Heart left ventricle (tissue), 16 donors: ENCODE results near the gene HHIPL1. TPM values are rescaled to one million over a fixed set of nuclear protein-coding genes. Genes with fewer than 3 reads are reported as not detected.

ENCODE experiments used
- ATAC-seq, 4 donors: fragments of 200-7000 bp; cut with Tn5 transposase; one replicate each; pipeline ENCODE4 v1.9.1; 2020 to 2022; ENCODE audit warnings: moderate library complexity in 4 of 4, mild to moderate bottlenecking in 3 of 4, moderate number of reproducible peaks in 1 of 4
- DNase-seq, 5 donors: peaks; one replicate each; pipeline ENCODE4 v3.0.0-alpha.2; 2020
- H3K27ac ChIP-seq, 12 donors: fragments of 200-600 bp; sonication (generic) in 4 of 12; one replicate each; pipeline versions ENCODE4 v1.5.0 to v1.8.0; 2016 to 2022; ENCODE audit warnings: mild to moderate bottlenecking in 2 of 12
- H3K27me3 ChIP-seq, 9 donors: fragments of 200-600 bp; sonication (generic) in 2 of 9; one replicate each; pipeline versions ENCODE4 v1.5.1 to v1.8.0; 2016 to 2022; ENCODE audit warnings: mild to moderate bottlenecking in 3 of 9
- H3K36me3 ChIP-seq, 9 donors: fragments of 200-600 bp; sonication (generic) in 2 of 9; one replicate each; pipeline versions ENCODE4 v1.5.0 to v1.8.0; 2018 to 2022; ENCODE audit warnings: mild to moderate bottlenecking in 2 of 9
- H3K4me1 ChIP-seq, 12 donors: fragments of 200-600 bp; sonication (generic) in 4 of 12; one replicate each; pipeline versions ENCODE4 v1.5.0 to v1.8.0; 2016 to 2022; ENCODE audit warnings: mild to moderate bottlenecking in 3 of 12
- H3K4me3 ChIP-seq, 12 donors: fragments of 200-600 bp; sonication (generic) in 4 of 12; one replicate each; pipeline versions ENCODE4 v1.5.0 to v1.8.0; 2017 to 2022; ENCODE audit warnings: mild to moderate bottlenecking in 9 of 12, moderate library complexity in 4 of 12
- H3K9me3 ChIP-seq, 12 donors: fragments of 200-600 bp; sonication (generic) in 4 of 12; one replicate each; pipeline versions ENCODE4 v1.5.0 to v1.8.0; 2016 to 2022; ENCODE audit warnings: mild to moderate bottlenecking in 1 of 12
- CTCF ChIP-seq, 12 donors: fragments of 200-600 bp; sonication (generic) in 4 of 12; IDR thresholded peaks; one replicate each; pipeline versions ENCODE4 v1.5.0 to v1.8.0; 2018 to 2022; ENCODE audit warnings: antibody characterized with exemption in 12 of 12, mild to moderate bottlenecking in 5 of 12
- POLR2A ChIP-seq, 2 donors: fragments of 450-650 bp; IDR thresholded peaks; one replicate each; pipeline ENCODE4 v1.6.1; 2017; ENCODE audit warnings: antibody characterized with exemption in 2 of 2, mild to moderate bottlenecking in 2 of 2, moderate library complexity in 2 of 2
- WGBS, 4 donors: extraction: QIAGEN DNeasy Blood & Tissue Kit in 2 of 4; methylation state at CpG; one replicate each; pipeline versions ENCODE4 v1.1.5 to v1.1.7; 2013 to 2018; 5-methylcytosine and 5-hydroxymethylcytosine counted together
- intact Hi-C, 10 donors: fragments of 100-400 bp; cut with DNase I; formaldehyde crosslinking; loops; one replicate each; pipeline versions ENCODE4 v1.11.1 to v1.14.2; 2022
- polyA plus RNA-seq, 2 donors: library from polyadenylated mRNA; stranded (reverse); fragments of 200-250 nt; gene quantifications; one replicate each; pipeline ENCODE4 v1.2.3, GENCODE V29; 2013
- total RNA-seq, 9 donors: library from RNA; depleted of rRNA in 2 of 9; stranded (reverse); fragments of >200 nt in 2 of 9; fragmentation: NEBNext Ultra II Directional in 3 of 9; extraction: Animal tissue kit (Norgen Biotek cat#: 25700) in 3 of 9; gene quantifications; one replicate each; pipeline versions ENCODE4 v1.1.0 to v1.2.4, GENCODE V29; 2016 to 2023
- donor health status: ischemic (EF 13 %, LVEDD 7.1; RV severe dilation, severe dysfunction).
- donor health status: healthy with polysubstance abuse.
- donor health status: DM: no; HTN: yes; CAD: no.
- donor health status: DM: no; HTN: no; CAD: no.
- donor health status: ischemic (EF 25% LVEDD 6.9; RV normal size, moderate dysfunction).
- donor health status: ischemic (EF 25% LVEDD 5.7; RV mildly dilated, moderate dysfunction).
- donor health status: healthy.
- donor health status: DM: yes; HTN: yes; CAD: no.
- donor health status: ischemic (EF 35%, LVEDD 5.7; RV mildly dilated, moderate dysfunction).
- donor health status: nonischemic (EF 11% LVEDD 7.7; RV severe dilation, severe dysfunction).
- donor health status: DM: yes; HTN: yes; CAD: no.
- donor health status: PGD.
- donor health status: ischemic (EF 29% LVEDD 5.4; RV normal size, mild dysfunction).
- donor health status: nonischemic (EF 23%, LVEDD 6.1; RV moderate dilation, normal function).

HHIPL1 gene
- total and polyA plus RNA-seq, 11 donors: 0.34 to 3.1 (median 1.1) TPM

GRCh38 chr14:99699861-99700260 lies 54.9 kb downstream of the HHIPL1 start:
- Histone ChIP-seq H3K27me3 (no peaks in the 10 kb centered on the region), H3K36me3 (no peaks in the 10 kb centered on the region), H3K9me3 (peaks cover 0 to 27% (median 10%) of the 10 kb centered on the region in 12 donors), H3K4me3 (no peak overlapping the region), H3K27ac (no peak overlapping the region), H3K4me1 (peaks cover 0 to 10% (median 0%) of the 10 kb centered on the region in 12 donors)
- TF ChIP-seq CTCF (IDR thresholded peaks at IDR 0.05): no peak
- no peak for TF ChIP-seq POLR2A (IDR thresholded peaks at IDR 0.05)
- 94 to 97% (median 97%) methylated on average over 16 of the region's 16 CpGs for WGBS, 4 donors
- intact Hi-C loops: no loop called here
- no peak for ATAC-seq
- no peak for DNase-seq

- 95 to 98% (median 97%) methylated on average over 6 of the region's 6 CpGs for WGBS, 4 donors
- Histone ChIP-seq H3K9me3 (peaks cover 0 to 27% (median 10%) of the 10 kb centered on the region in 12 donors), H3K27me3 (no peaks in the 10 kb centered on the region), H3K36me3 (no peaks in the 10 kb centered on the region), H3K27ac (no peak overlapping the region), H3K4me1 (peaks cover 0 to 10% (median 0%) of the 10 kb centered on the region in 12 donors), H3K4me3 (no peak overlapping the region)
- no peak for DNase-seq
- no peak for ATAC-seq
- intact Hi-C loops: no loop called here
- TF ChIP-seq CTCF (IDR thresholded peaks at IDR 0.05) (no peak), POLR2A (IDR thresholded peaks at IDR 0.05) (no peak)
Observed at GRCh38 chr14:99700379-99700778, 55.5 kb downstream of the HHIPL1 start.

- DNase-seq: no peak
- TF ChIP-seq CTCF (IDR thresholded peaks at IDR 0.05) (no peak), POLR2A (IDR thresholded peaks at IDR 0.05) (no peak)
- Histone ChIP-seq H3K4me3 (no peak overlapping the region), H3K36me3 (no peaks in the 10 kb centered on the region), H3K27ac (no peak overlapping the region), H3K4me1 (peaks cover 0 to 10% (median 0%) of the 10 kb centered on the region in 12 donors), H3K9me3 (peaks cover 0 to 27% (median 10%) of the 10 kb centered on the region in 12 donors), H3K27me3 (no peaks in the 10 kb centered on the region)
- intact Hi-C loops: no loop called here
- WGBS, 4 donors: 97 to 100% (median 98%) methylated on average over 1 of the region's 1 CpG
- no peak for ATAC-seq
Observed at GRCh38 chr14:99701260-99701659, 56.3 kb downstream of the HHIPL1 start.

GRCh38 chr14:99702115-99702514 lies 57.2 kb downstream of the HHIPL1 start:
- Histone ChIP-seq H3K27me3 (no peaks in the 10 kb centered on the region), H3K4me1 (peaks cover 0 to 10% (median 0%) of the 10 kb centered on the region in 12 donors), H3K36me3 (no peaks in the 10 kb centered on the region), H3K27ac (no peak overlapping the region), H3K9me3 (peaks cover 0 to 27% (median 10%) of the 10 kb centered on the region in 12 donors), H3K4me3 (no peak overlapping the region)
- no peak for ATAC-seq
- DNase-seq: no peak
- no peak for TF ChIP-seq CTCF (IDR thresholded peaks at IDR 0.05)
- no peak for TF ChIP-seq POLR2A (IDR thresholded peaks at IDR 0.05)
- intact Hi-C loops: no loop called here
